ENCODE measurements around the gene FIGNL1. TPM values are rescaled to one million over a fixed set of nuclear protein-coding genes. Genes with fewer than 3 reads are reported as not detected.

Gene FIGNL1
- total and polyA plus RNA-seq, 7 experiments from 2014 or later = 7.7 to 30.2 (median 10.3) TPM

Other genes with a start within 250 kb of the FIGNL1 start
- gene IKZF1, start 145.6 kb downstream of the FIGNL1 start, total RNA-seq = 100 to 1,000 TPM; 388 to 548 (median 463) TPM
- gene IKZF1, start 145.6 kb downstream of the FIGNL1 start, polyA plus RNA-seq = 100 to 1,000 TPM; 258 to 318 TPM
- not detected for gene DDC, start 115.1 kb upstream of the FIGNL1 start, total RNA-seq
- gene DDC, start 115.1 kb upstream of the FIGNL1 start, polyA plus RNA-seq = not detected

All from naive thymus-derived CD4-positive, alpha-beta T cell (primary cell).